Parathyroid adenoma (tissue), 2 donors: ENCODE data around the gene FNDC3B.

Experiments used
- H2AFZ ChIP-seq: fragments of 300-600 bp; sonication (generic); one replicate; pipeline ENCODE4 v1.7.0; 2017; ENCODE audit warnings: antibody characterized with exemption, mild to moderate bottlenecking
- H3K27ac ChIP-seq: fragments of 300-600 bp; sonication (generic); one replicate; pipeline ENCODE4 v1.7.0; 2017
- H3K27me3 ChIP-seq: fragments of 300-600 bp; sonication (generic); one replicate; pipeline ENCODE4 v1.7.0; 2017; ENCODE audit warnings: low read length; ENCODE audit not compliant: control insufficient read depth, insufficient read depth
- H3K36me3 ChIP-seq: fragments of 300-600 bp; sonication (generic); one replicate; pipeline ENCODE4 v1.7.0; 2017; ENCODE audit warnings: low read length; ENCODE audit not compliant: control insufficient read depth, insufficient read depth
- H3K4me1 ChIP-seq: fragments of 300-600 bp; sonication (generic); one replicate; pipeline ENCODE4 v1.7.0; 2017; ENCODE audit warnings: control low read depth
- H3K4me2 ChIP-seq: fragments of 300-600 bp; sonication (generic); one replicate; pipeline ENCODE4 v1.7.0; 2017; ENCODE audit warnings: low read length
- H3K4me3 ChIP-seq: fragments of 300-600 bp; sonication (generic); one replicate; pipeline ENCODE4 v1.7.0; 2017; ENCODE audit warnings: low read depth, low read length
- H3K79me2 ChIP-seq: fragments of 300-600 bp; sonication (generic); one replicate; pipeline ENCODE4 v1.7.0; 2017; ENCODE audit warnings: control low read depth
- H3K9ac ChIP-seq: fragments of 300-600 bp; sonication (generic); one replicate; pipeline ENCODE4 v1.7.0; 2017; ENCODE audit warnings: mild to moderate bottlenecking
- H3K9me3 ChIP-seq: fragments of 300-600 bp; sonication (generic); one replicate; pipeline ENCODE4 v1.7.0; 2017; ENCODE audit warnings: low read length; ENCODE audit not compliant: control insufficient read depth
- CTCF ChIP-seq: fragments of 300-600 bp; sonication (generic); IDR thresholded peaks from one replicate; pipeline ENCODE4 v1.7.0; 2017; ENCODE audit warnings: antibody characterized with exemption, mild to moderate bottlenecking
- donor health status: primary hyperparathyroidism.

Gene FNDC3B

GRCh38 chr3:172257648-172258400 lies 218.4 kb downstream of the FNDC3B start:
- Histone ChIP-seq H3K27ac (no peak overlapping the region), H3K9me3 (no peaks in the 10 kb centered on the region), H3K36me3 (no peaks in the 10 kb centered on the region), H3K27me3 (no peaks in the 10 kb centered on the region), H3K9ac (no peak overlapping the region), H2AFZ (no peak overlapping the region), H3K4me2 (no peak overlapping the region), H3K79me2 (peaks cover 7% of the 10 kb centered on the region), H3K4me3 (no peak overlapping the region), H3K4me1 (no peaks in the 10 kb centered on the region)
- no peak for TF ChIP-seq CTCF

GRCh38 chr3:172258624-172259023 lies 219.2 kb downstream of the FNDC3B start:
- no peak overlapping the region for H2AFZ ChIP-seq

GRCh38 chr3:172259111-172259541 lies 219.7 kb downstream of the FNDC3B start:
- no peaks in the 10 kb centered on the region for H3K4me1 ChIP-seq

More at GRCh38 chr3:172258624-172259023, 219.2 kb downstream of the FNDC3B start:
- H3K9ac ChIP-seq: no peak overlapping the region
- H3K4me2 ChIP-seq: no peak overlapping the region
- no peaks in the 10 kb centered on the region for H3K9me3 ChIP-seq
- H3K79me2 ChIP-seq: peaks cover 7% of the 10 kb centered on the region
- H3K4me1 ChIP-seq: no peaks in the 10 kb centered on the region
- H3K27me3 ChIP-seq: no peaks in the 10 kb centered on the region
- no peak for TF ChIP-seq CTCF
- no peak overlapping the region for H3K27ac ChIP-seq
- no peak overlapping the region for H3K4me3 ChIP-seq
- H3K36me3 ChIP-seq: no peaks in the 10 kb centered on the region

GRCh38 chr3:172259726-172260248 lies 220.4 kb downstream of the FNDC3B start:
- Histone ChIP-seq H3K27ac (no peak overlapping the region), H3K9ac (no peak overlapping the region)

More at GRCh38 chr3:172259111-172259541, 219.7 kb downstream of the FNDC3B start:
- H3K4me2 ChIP-seq: no peak overlapping the region
- peaks cover 7% of the 10 kb centered on the region for H3K79me2 ChIP-seq
- H3K9ac ChIP-seq: no peak overlapping the region
- no peaks in the 10 kb centered on the region for H3K9me3 ChIP-seq
- H3K36me3 ChIP-seq: no peaks in the 10 kb centered on the region
- H3K27me3 ChIP-seq: no peaks in the 10 kb centered on the region
- no peak overlapping the region for H3K27ac ChIP-seq
- H3K4me3 ChIP-seq: no peak overlapping the region
- TF ChIP-seq CTCF: no peak
- H2AFZ ChIP-seq: no peak overlapping the region

More at GRCh38 chr3:172259726-172260248, 220.4 kb downstream of the FNDC3B start:
- H3K4me1 ChIP-seq: peaks cover 1% of the 10 kb centered on the region
- no peak for TF ChIP-seq CTCF
- H3K9me3 ChIP-seq: no peaks in the 10 kb centered on the region
- no peak overlapping the region for H2AFZ ChIP-seq
- H3K79me2 ChIP-seq: peaks cover 7% of the 10 kb centered on the region
- H3K4me2 ChIP-seq: no peak overlapping the region
- H3K27me3 ChIP-seq: no peaks in the 10 kb centered on the region
- H3K4me3 ChIP-seq: no peak overlapping the region
- no peaks in the 10 kb centered on the region for H3K36me3 ChIP-seq
